ENCODE results near the gene KREMEN2.
"Not testable (repeated sequence)": the region's sequence is repeated elsewhere in the genome, so short reads cannot be mapped to it uniquely, and the experiment has no call there.

The KREMEN2 gene

GRCh38 chr16:2925951-2926649, 38.0 kb upstream of the KREMEN2 start:
- DNase-seq (ENCODE audit: extremely low spot score): no peak
- TF ChIP-seq, protein P1, sequence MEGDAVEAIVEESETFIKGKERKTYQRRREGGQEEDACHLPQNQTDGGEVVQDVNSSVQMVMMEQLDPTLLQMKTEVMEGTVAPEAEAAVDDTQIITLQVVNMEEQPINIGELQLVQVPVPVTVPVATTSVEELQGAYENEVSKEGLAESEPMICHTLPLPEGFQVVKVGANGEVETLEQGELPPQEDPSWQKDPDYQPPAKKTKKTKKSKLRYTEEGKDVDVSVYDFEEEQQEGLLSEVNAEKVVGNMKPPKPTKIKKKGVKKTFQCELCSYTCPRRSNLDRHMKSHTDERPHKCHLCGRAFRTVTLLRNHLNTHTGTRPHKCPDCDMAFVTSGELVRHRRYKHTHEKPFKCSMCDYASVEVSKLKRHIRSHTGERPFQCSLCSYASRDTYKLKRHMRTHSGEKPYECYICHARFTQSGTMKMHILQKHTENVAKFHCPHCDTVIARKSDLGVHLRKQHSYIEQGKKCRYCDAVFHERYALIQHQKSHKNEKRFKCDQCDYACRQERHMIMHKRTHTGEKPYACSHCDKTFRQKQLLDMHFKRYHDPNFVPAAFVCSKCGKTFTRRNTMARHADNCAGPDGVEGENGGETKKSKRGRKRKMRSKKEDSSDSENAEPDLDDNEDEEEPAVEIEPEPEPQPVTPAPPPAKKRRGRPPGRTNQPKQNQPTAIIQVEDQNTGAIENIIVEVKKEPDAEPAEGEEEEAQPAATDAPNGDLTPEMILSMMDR (IDR thresholded peaks at IDR 0.05; ENCODE audit: control extremely low read depth, extremely low read depth, low read depth, missing control alignments): no peak
- CTCF ChIA-PET: interaction anchor here (0.6 to 9.5 kb wide), 24 partner anchors 9 to 1144 kb away, joined by 3 to 125 read pairs (median 7); partner anchors contain the start of genes FLYWCH1, FLYWCH2, NUBP2 and SPSB3
- POLR2A ChIA-PET: interaction anchor here (0.6 kb wide), 1 partner anchor 73 kb away, joined by 6 read pairs; no protein-coding TSS in a partner anchor

GRCh38 chr16:2926650-2926999, 37.5 kb upstream of the KREMEN2 start:
- DNase-seq (ENCODE audit: extremely low spot score): no peak
- TF ChIP-seq, protein P1 (IDR thresholded peaks at IDR 0.05; ENCODE audit: control extremely low read depth, extremely low read depth, low read depth, missing control alignments): no peak
- ChIA-PET POLR2A (no interaction called here), CTCF (interaction anchor here (0.6 to 9.5 kb wide), 30 partner anchors 9 to 1144 kb away, joined by 3 to 125 read pairs (median 5); partner anchors contain the start of genes FLYWCH1, FLYWCH2, NUBP2 and SPSB3)

DNA sequence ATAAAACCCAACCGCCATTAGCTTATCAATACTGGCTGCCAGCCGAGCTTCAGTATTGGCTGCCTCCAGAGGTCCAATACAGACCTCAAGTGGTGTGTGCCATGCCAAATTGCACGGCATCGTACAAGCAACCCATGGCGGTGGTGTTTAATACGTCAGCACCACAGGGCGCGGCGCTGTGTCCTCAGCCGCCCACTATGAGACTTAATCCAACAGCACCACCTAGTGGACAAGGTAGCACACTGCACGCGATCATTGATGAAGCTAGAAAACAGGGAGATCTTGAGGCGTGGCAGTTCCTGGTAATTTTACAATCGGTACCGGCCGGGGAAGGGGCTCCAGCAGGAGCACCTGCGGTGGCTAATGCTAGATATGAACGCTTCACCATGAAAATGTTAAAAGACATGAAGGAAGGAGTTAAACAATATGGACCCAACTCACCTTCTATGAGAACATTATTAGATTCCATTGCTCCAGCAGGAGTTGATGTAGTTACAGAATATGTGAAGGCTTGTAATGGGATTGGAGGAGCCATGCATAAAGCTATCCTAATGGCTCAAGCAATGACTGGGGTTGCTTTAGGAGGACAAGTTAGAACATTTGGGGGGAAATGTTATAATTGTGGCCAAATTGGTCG, 36.9 kb upstream of the KREMEN2 start:
- TF ChIP-seq, protein P1 (IDR thresholded peaks at IDR 0.05; ENCODE audit: control extremely low read depth, extremely low read depth, low read depth, missing control alignments): peak; percentile 98
- CTCF ChIA-PET: interaction anchor here (0.5 to 9.5 kb wide), 40 partner anchors 8 to 1145 kb away, joined by 3 to 125 read pairs (median 4); partner anchors contain the start of genes FLYWCH1, FLYWCH2, NUBP2 and SPSB3
- POLR2A ChIA-PET: interaction anchor here (0.5 kb wide), 1 partner anchor 27 kb away, joined by 3 read pairs; no protein-coding TSS in a partner anchor
- peak; percentile 80 for DNase-seq (ENCODE audit: extremely low spot score)

DNA sequence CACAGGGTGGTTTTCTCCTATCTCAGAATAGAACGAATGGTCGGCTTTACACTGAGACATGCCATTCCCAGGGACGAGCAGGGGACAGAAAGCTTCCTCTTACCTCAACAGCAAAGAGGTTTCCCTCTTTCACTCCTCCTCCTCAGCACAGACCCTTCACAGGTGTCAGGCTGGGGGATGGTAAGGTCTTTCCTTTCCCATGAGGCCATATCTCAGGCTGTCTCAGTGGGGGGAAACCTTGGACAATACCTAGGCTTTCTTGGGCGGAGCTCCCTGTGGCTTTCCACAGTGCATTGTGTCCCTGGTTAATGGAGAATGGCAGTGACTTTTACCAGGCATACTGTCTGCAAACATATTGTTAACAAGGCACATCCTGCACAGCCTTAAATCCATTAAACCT, 35.9 kb upstream of the KREMEN2 start:
- CTCF ChIA-PET: interaction anchor here (1.0 to 2.4 kb wide), 3 partner anchors 9 to 33 kb away, joined by 3 to 20 read pairs (median 3); no protein-coding TSS in a partner anchor
- DNase-seq (ENCODE audit: extremely low spot score); POLR2A ChIA-PET: not testable (repeated sequence)

GRCh38 chr16:2928796-2929195, 35.3 kb upstream of the KREMEN2 start:
- ChIA-PET POLR2A (no interaction called here), CTCF (interaction anchor here (1.0 to 2.4 kb wide), 3 partner anchors 8 to 16 kb away, joined by 3 to 20 read pairs (median 10); no protein-coding TSS in a partner anchor)
- no peak for DNase-seq (ENCODE audit: extremely low spot score)
- TF ChIP-seq, protein P1 (IDR thresholded peaks at IDR 0.05; ENCODE audit: control extremely low read depth, extremely low read depth, low read depth, missing control alignments): no peak

- ChIA-PET CTCF (interaction anchor here (1.0 to 1.8 kb wide), 3 partner anchors 10 to 24 kb away, joined by 3 to 10 read pairs (median 3); partner anchors contain the start of gene FLYWCH1), POLR2A (no interaction called here)
- no peak for DNase-seq (ENCODE audit: extremely low spot score)
- TF ChIP-seq, protein P1 (IDR thresholded peaks at IDR 0.05; ENCODE audit: control extremely low read depth, extremely low read depth, low read depth, missing control alignments): no peak
Observed at GRCh38 chr16:2929693-2930092, 34.4 kb upstream of the KREMEN2 start.

All from GM10248 (cell line).